OCI-LY7 (cell line): ENCODE measurements around the gene GPRC5C.

Experiments
- EZH2phosphoT487 ChIP-seq: fragments of 200-600 bp; sonication (generic); IDR thresholded peaks from 2 replicates; pipeline ENCODE4 v1.6.1; 2018; ENCODE audit warnings: low read depth, borderline replicate concordance, mild to moderate bottlenecking, mixed run types, antibody characterized with exemption, low read length, moderate library complexity, mixed read lengths
- TF ChIP-seq, protein P1 (sequence below): fragments of 200-600 bp; sonication (generic); conservative IDR thresholded peaks from 2 replicates; pipeline ENCODE4 v1.5.1; 2014; ENCODE audit warnings: mild to moderate bottlenecking, antibody characterized with exemption, low read length, moderate library complexity, mixed read lengths

DNA sequence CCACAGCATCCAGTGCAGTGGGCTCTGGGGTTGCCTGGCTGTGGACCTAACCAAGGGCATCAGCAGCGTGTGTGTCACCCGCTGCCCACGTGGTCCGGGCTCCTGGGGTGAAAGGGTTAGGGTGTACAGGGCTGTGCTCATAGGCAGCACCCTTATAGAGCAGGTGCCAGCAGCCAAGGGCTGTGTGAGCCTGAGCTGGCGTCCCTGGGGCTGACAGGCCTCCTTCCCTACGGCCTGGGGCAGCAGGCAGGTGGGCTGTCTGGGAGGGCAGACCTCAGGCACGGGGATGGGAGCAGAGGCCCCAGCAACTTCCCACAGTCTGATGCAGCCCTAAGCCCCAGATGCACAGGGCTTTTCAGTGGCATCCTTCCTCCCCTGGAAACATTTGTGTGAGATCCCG is 48.4 kb downstream of the GPRC5C start:
- TF ChIP-seq, protein P1, sequence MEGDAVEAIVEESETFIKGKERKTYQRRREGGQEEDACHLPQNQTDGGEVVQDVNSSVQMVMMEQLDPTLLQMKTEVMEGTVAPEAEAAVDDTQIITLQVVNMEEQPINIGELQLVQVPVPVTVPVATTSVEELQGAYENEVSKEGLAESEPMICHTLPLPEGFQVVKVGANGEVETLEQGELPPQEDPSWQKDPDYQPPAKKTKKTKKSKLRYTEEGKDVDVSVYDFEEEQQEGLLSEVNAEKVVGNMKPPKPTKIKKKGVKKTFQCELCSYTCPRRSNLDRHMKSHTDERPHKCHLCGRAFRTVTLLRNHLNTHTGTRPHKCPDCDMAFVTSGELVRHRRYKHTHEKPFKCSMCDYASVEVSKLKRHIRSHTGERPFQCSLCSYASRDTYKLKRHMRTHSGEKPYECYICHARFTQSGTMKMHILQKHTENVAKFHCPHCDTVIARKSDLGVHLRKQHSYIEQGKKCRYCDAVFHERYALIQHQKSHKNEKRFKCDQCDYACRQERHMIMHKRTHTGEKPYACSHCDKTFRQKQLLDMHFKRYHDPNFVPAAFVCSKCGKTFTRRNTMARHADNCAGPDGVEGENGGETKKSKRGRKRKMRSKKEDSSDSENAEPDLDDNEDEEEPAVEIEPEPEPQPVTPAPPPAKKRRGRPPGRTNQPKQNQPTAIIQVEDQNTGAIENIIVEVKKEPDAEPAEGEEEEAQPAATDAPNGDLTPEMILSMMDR: no peak
- no peak for TF ChIP-seq EZH2phosphoT487
